PC-9 (cell line): ENCODE results near the gene CTIF.

Source experiments
- CTCF ChIP-seq: fragments of 200-600 bp; sonication (generic); conservative IDR thresholded peaks from 2 replicates; pipeline ENCODE4 v1.6.1; 2017; ENCODE audit warnings: mixed run types, antibody characterized with exemption, mild to moderate bottlenecking, moderate library complexity
- EZH2 ChIP-seq: fragments of 200-600 bp; sonication (generic); IDR thresholded peaks from 2 replicates; pipeline ENCODE4 v1.8.0; 2017; ENCODE audit warnings: antibody characterized with exemption, low read depth

GRCh38 chr18:48787203-48788151 is 248.6 kb downstream of the CTIF start:
- no peak for TF ChIP-seq CTCF
- TF ChIP-seq EZH2: no peak
